ENCODE measurements around the gene MAX.

MAX gene

GRCh38 chr14:65132855-65133254 is 30.5 kb upstream of the MAX start:
- H2BK15ac ChIP-seq (replicated peaks; ENCODE audit: low read depth): no peak overlapping the region
- H3K4me3 ChIP-seq (ENCODE audit: low read length): no peak overlapping the region
- no peaks in the 10 kb centered on the region for H3K4me1 ChIP-seq (ENCODE audit: control insufficient read depth, low read depth, low read length)
- no peak overlapping the region for H4K8ac ChIP-seq (ENCODE audit: low read depth, low read length)
- no peak overlapping the region for H3K4ac ChIP-seq (ENCODE audit: low read depth, low read length)
- H3K56ac ChIP-seq (ENCODE audit: low read length): no peak overlapping the region
- H3K23ac ChIP-seq (ENCODE audit: low read length): no peak overlapping the region
- no peaks in the 10 kb centered on the region for H3K27me3 ChIP-seq (ENCODE audit: insufficient read depth, low read length, poor library complexity)
- no peaks in the 10 kb centered on the region for H3K79me1 ChIP-seq (ENCODE audit: low read length)
- DNase-seq: no peak
- no peak overlapping the region for H3K4me2 ChIP-seq (ENCODE audit: low read length)
- H3K9ac ChIP-seq (ENCODE audit: low read length): no peak overlapping the region
- H3K36me3 ChIP-seq (ENCODE audit: control insufficient read depth, insufficient read depth, low read length): no peaks in the 10 kb centered on the region
- H4K5ac ChIP-seq (ENCODE audit: low read length): no peak overlapping the region
- no CpG with 5 or more reads among the region's 8 CpGs for WGBS (ENCODE audit: extremely low coverage, insufficient coverage, low lambda C conversion rate)
- H3K79me2 ChIP-seq (ENCODE audit: control insufficient read depth, insufficient read depth, low read length): no peaks in the 10 kb centered on the region
- H3K27ac ChIP-seq (ENCODE audit: low read depth, low read length): no peak overlapping the region
- H2BK120ac ChIP-seq (ENCODE audit: low read depth, low read length): no peak overlapping the region
- no peak overlapping the region for H2AK5ac ChIP-seq (ENCODE audit: low read length)
- no peak overlapping the region for H2BK5ac ChIP-seq (ENCODE audit: low read length)
- H3K18ac ChIP-seq (ENCODE audit: low read length): no peak overlapping the region

DNA sequence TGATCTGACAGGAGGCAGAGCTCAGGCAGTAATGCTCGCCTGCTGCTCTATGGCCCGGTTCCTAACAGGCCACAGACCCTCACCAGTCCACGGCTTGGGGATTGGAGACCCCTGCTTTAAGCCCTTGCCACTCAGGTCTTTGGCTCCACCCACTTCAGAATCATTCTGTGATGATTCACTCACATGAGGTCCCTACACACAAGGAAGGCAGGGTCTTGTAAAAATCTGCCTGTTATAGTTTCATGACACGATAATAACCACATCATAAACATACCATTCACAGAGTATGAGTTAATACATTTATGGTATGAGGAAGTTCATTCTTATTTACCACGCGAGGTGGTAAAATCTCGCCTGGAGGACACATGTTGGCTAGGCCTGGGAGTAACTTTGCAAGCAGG is 29.0 kb upstream of the MAX start:
- DNase-seq: no peak
- Histone ChIP-seq H3K4me2 (ENCODE audit: low read length) (no peak overlapping the region), H4K5ac (ENCODE audit: low read length) (no peak overlapping the region), H3K4ac (ENCODE audit: low read depth, low read length) (no peak overlapping the region), H3K79me2 (ENCODE audit: control insufficient read depth, insufficient read depth, low read length) (no peaks in the 10 kb centered on the region), H3K18ac (ENCODE audit: low read length) (no peak overlapping the region), H2AK5ac (ENCODE audit: low read length) (no peak overlapping the region), H3K36me3 (ENCODE audit: control insufficient read depth, insufficient read depth, low read length) (no peaks in the 10 kb centered on the region), H3K9ac (ENCODE audit: low read length) (no peak overlapping the region), H4K8ac (ENCODE audit: low read depth, low read length) (no peak overlapping the region), H2BK120ac (ENCODE audit: low read depth, low read length) (no peak overlapping the region), H2BK15ac (replicated peaks; ENCODE audit: low read depth) (no peak overlapping the region), H3K27ac (ENCODE audit: low read depth, low read length) (no peak overlapping the region), H3K56ac (ENCODE audit: low read length) (no peak overlapping the region), H3K27me3 (ENCODE audit: insufficient read depth, low read length, poor library complexity) (no peaks in the 10 kb centered on the region), H2BK5ac (ENCODE audit: low read length) (no peak overlapping the region), H3K79me1 (ENCODE audit: low read length) (no peaks in the 10 kb centered on the region), H3K4me1 (ENCODE audit: control insufficient read depth, low read depth, low read length) (no peaks in the 10 kb centered on the region), H3K4me3 (ENCODE audit: low read length) (no peak overlapping the region), H3K23ac (ENCODE audit: low read length) (no peak overlapping the region)
- no CpG with 5 or more reads among the region's 7 CpGs for WGBS (ENCODE audit: extremely low coverage, insufficient coverage, low lambda C conversion rate)

DNA sequence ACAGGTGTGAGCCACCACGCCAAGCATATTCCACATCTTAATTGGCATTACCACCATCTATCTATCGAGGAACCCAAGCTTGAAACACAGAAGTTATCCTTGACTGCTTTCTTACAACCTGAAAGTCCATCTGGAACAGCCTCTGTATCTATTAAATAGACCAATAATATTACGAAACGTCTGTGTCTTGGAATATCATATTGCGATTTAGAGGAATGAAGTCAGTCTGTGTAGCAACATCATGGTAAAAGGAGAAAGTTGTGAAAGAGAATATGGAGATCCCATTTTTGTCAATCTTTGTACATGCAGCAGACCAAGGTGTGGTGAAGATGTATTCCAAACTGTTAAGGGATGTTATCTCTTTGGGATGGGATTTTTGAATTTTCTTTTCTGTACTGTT is 25.8 kb upstream of the MAX start:
- no peak overlapping the region for H3K4ac ChIP-seq (ENCODE audit: low read depth, low read length)
- H3K36me3 ChIP-seq (ENCODE audit: control insufficient read depth, insufficient read depth, low read length): no peaks in the 10 kb centered on the region
- no peak overlapping the region for H2AK5ac ChIP-seq (ENCODE audit: low read length)
- no peak overlapping the region for H2BK15ac ChIP-seq (replicated peaks; ENCODE audit: low read depth)
- no peaks in the 10 kb centered on the region for H3K79me1 ChIP-seq (ENCODE audit: low read length)
- no peak overlapping the region for H3K56ac ChIP-seq (ENCODE audit: low read length)
- no peak overlapping the region for H3K27ac ChIP-seq (ENCODE audit: low read depth, low read length)
- H3K9ac ChIP-seq (ENCODE audit: low read length): no peak overlapping the region
- H3K23ac ChIP-seq (ENCODE audit: low read length): no peak overlapping the region
- H3K4me3 ChIP-seq (ENCODE audit: low read length): no peak overlapping the region
- no peak overlapping the region for H2BK5ac ChIP-seq (ENCODE audit: low read length)
- no peaks in the 10 kb centered on the region for H3K4me1 ChIP-seq (ENCODE audit: control insufficient read depth, low read depth, low read length)
- H3K18ac ChIP-seq (ENCODE audit: low read length): no peak overlapping the region
- no peaks in the 10 kb centered on the region for H3K79me2 ChIP-seq (ENCODE audit: control insufficient read depth, insufficient read depth, low read length)
- WGBS (ENCODE audit: extremely low coverage, insufficient coverage, low lambda C conversion rate): no CpG with 5 or more reads among the region's 5 CpGs
- no peak overlapping the region for H4K8ac ChIP-seq (ENCODE audit: low read depth, low read length)
- no peak for DNase-seq
- no peak overlapping the region for H3K4me2 ChIP-seq (ENCODE audit: low read length)
- H2BK120ac ChIP-seq (ENCODE audit: low read depth, low read length): no peak overlapping the region
- no peaks in the 10 kb centered on the region for H3K27me3 ChIP-seq (ENCODE audit: insufficient read depth, low read length, poor library complexity)
- H4K5ac ChIP-seq (ENCODE audit: low read length): no peak overlapping the region

GRCh38 chr14:65117769-65118745 is 15.7 kb upstream of the MAX start:
- Histone ChIP-seq H2BK5ac (ENCODE audit: low read length) (no peak overlapping the region), H3K4me2 (ENCODE audit: low read length) (no peak overlapping the region), H3K27ac (ENCODE audit: low read depth, low read length) (no peak overlapping the region), H3K4me1 (ENCODE audit: control insufficient read depth, low read depth, low read length) (no peaks in the 10 kb centered on the region), H4K8ac (ENCODE audit: low read depth, low read length) (no peak overlapping the region), H4K5ac (ENCODE audit: low read length) (no peak overlapping the region), H3K9ac (ENCODE audit: low read length) (no peak overlapping the region), H3K79me1 (ENCODE audit: low read length) (no peaks in the 10 kb centered on the region), H2BK15ac (replicated peaks; ENCODE audit: low read depth) (no peak overlapping the region), H3K79me2 (ENCODE audit: control insufficient read depth, insufficient read depth, low read length) (no peaks in the 10 kb centered on the region), H3K18ac (ENCODE audit: low read length) (no peak overlapping the region), H3K27me3 (ENCODE audit: insufficient read depth, low read length, poor library complexity) (no peaks in the 10 kb centered on the region), H3K4ac (ENCODE audit: low read depth, low read length) (no peak overlapping the region), H2AK5ac (ENCODE audit: low read length) (no peak overlapping the region), H3K56ac (ENCODE audit: low read length) (no peak overlapping the region), H3K4me3 (ENCODE audit: low read length) (no peak overlapping the region), H3K23ac (ENCODE audit: low read length) (no peak overlapping the region), H3K36me3 (ENCODE audit: control insufficient read depth, insufficient read depth, low read length) (no peaks in the 10 kb centered on the region), H2BK120ac (ENCODE audit: low read depth, low read length) (no peak overlapping the region)
- no peak for DNase-seq
- WGBS (ENCODE audit: extremely low coverage, insufficient coverage, low lambda C conversion rate): 100% methylated on average over 2 of the region's 15 CpGs

GRCh38 chr14:65115615-65116014 is 13.3 kb upstream of the MAX start:
- H3K36me3 ChIP-seq (ENCODE audit: control insufficient read depth, insufficient read depth, low read length): no peaks in the 10 kb centered on the region
- no peak overlapping the region for H3K4me2 ChIP-seq (ENCODE audit: low read length)
- WGBS (ENCODE audit: extremely low coverage, insufficient coverage, low lambda C conversion rate): no CpG with 5 or more reads among the region's 9 CpGs
- DNase-seq: no peak
- H3K27me3 ChIP-seq (ENCODE audit: insufficient read depth, low read length, poor library complexity): no peaks in the 10 kb centered on the region
- H3K23ac ChIP-seq (ENCODE audit: low read length): no peak overlapping the region
- no peak overlapping the region for H3K56ac ChIP-seq (ENCODE audit: low read length)
- no peak overlapping the region for H3K27ac ChIP-seq (ENCODE audit: low read depth, low read length)
- H4K8ac ChIP-seq (ENCODE audit: low read depth, low read length): no peak overlapping the region
- no peaks in the 10 kb centered on the region for H3K79me1 ChIP-seq (ENCODE audit: low read length)
- no peak overlapping the region for H3K4ac ChIP-seq (ENCODE audit: low read depth, low read length)
- no peak overlapping the region for H2BK120ac ChIP-seq (ENCODE audit: low read depth, low read length)
- H2AK5ac ChIP-seq (ENCODE audit: low read length): no peak overlapping the region
- no peaks in the 10 kb centered on the region for H3K79me2 ChIP-seq (ENCODE audit: control insufficient read depth, insufficient read depth, low read length)
- H2BK15ac ChIP-seq (replicated peaks; ENCODE audit: low read depth): no peak overlapping the region
- H3K9ac ChIP-seq (ENCODE audit: low read length): no peak overlapping the region
- H3K4me3 ChIP-seq (ENCODE audit: low read length): no peak overlapping the region
- no peak overlapping the region for H3K18ac ChIP-seq (ENCODE audit: low read length)
- no peak overlapping the region for H2BK5ac ChIP-seq (ENCODE audit: low read length)
- no peak overlapping the region for H4K5ac ChIP-seq (ENCODE audit: low read length)
- H3K4me1 ChIP-seq (ENCODE audit: control insufficient read depth, low read depth, low read length): no peaks in the 10 kb centered on the region

All from mesendoderm (in vitro differentiated cells).